ENCODE data around the gene PCDHB1.
"Not testable (repeated sequence)": the region's sequence is repeated elsewhere in the genome, so short reads cannot be mapped to it uniquely, and the experiment has no call there.

Gene PCDHB1

DNA sequence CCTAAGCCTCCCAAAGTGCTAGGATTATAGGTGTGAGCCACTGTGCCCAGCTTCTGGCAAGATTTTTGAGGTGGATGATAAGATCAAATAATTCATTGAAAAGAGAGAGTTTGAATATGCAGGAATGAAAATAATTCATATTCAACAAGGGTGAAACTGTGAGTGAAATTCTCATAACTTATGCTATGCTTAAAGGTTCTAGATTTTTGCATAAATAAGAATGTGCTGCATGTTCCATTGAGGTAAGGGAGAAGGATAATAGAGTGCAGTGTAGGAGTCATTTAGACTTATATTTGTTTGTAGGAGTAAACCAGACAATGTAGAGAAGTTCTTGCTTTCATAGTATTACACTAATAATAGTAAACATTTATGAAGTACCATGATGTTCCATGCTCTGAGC lies 31.1 kb downstream of the PCDHB1 start:
- no peak for DNase-seq

DNA sequence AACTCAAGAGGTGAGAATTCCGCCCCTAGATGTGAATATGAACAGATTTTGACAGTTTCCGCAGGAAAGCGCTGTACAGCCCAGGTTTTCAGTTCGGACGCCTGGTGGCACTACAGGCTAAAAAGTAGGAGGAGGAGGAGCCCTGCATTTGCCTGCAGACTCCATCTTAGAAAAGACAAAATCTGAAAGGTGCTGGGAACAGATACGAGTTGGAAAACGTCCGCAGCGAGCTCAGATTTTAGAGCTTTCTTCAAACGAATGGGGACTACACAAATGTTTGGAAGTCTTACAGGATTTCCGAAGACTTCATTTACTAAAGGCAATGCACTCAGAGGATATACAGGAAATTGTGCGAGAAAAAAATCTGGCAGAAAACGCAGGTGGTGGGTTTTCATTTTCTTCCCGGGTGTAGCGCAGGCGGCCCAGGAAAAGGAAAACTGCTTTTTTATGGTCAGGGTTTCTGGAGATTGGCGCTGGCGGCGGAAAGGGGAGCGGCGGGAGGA lies 33.4 kb downstream of the PCDHB1 start:
- DNase-seq = peak; percentile 47

DNA sequence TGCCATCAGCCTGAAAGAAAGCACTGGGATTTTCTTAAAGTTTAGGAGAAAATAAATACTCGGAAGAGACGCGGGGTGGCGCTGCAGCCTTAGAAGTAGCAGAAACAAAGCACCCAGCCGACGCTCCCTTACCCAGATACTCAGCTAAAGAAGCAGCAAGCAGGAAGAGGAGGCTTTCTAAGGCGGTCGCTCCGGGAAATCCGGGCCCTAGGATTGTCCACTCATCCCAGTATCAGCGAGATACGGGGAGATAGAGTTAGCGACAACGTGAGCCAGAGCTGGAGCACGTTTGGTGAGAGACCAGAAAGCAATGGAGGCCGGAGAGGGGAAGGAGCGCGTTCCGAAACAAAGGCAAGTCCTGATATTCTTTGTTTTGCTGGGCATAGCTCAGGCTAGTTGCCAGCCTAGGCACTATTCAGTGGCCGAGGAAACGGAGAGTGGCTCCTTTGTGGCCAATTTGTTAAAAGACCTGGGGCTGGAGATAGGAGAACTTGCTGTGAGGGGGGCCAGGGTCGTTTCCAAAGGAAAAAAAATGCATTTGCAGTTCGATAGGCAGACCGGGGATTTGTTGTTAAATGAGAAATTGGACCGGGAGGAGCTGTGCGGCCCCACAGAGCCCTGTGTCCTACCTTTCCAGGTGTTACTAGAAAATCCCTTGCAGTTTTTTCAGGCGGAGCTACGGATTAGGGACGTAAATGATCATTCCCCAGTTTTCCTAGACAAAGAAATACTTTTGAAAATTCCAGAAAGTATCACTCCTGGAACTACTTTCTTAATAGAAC lies 43.5 kb downstream of the PCDHB1 start, which contains the start of gene PCDHB2:
TSS of gene PCDHB2 (plus strand) at position 135 of the 782 bp plus-strand sequence. CDS start at position 311, 176 bp downstream.
- DNase-seq = peak; percentile 31

DNA sequence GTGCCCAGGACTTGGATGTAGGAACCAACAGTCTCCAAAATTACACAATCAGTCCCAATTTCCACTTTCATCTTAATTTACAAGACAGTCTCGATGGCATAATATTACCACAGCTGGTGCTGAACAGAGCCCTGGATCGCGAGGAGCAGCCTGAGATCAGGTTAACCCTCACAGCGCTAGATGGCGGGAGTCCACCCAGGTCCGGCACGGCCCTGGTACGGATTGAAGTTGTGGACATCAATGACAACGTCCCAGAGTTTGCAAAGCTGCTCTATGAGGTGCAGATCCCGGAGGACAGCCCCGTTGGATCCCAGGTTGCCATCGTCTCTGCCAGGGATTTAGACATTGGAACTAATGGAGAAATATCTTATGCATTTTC lies 44.1 kb downstream of the PCDHB1 start:
- DNase-seq = no peak

DNA sequence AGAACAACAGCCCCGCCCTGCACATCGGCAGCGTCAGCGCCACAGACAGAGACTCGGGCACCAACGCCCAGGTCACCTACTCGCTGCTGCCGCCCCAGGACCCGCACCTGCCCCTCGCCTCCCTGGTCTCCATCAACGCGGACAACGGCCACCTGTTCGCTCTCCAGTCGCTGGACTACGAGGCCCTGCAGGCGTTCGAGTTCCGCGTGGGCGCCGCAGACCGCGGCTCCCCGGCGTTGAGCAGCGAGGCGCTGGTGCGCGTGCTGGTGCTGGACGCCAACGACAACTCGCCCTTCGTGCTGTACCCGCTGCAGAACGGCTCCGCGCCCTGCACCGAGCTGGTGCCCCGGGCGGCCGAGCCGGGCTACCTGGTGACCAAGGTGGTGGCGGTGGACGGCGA lies 45.0 kb downstream of the PCDHB1 start:
- DNase-seq = not testable (repeated sequence)

DNA sequence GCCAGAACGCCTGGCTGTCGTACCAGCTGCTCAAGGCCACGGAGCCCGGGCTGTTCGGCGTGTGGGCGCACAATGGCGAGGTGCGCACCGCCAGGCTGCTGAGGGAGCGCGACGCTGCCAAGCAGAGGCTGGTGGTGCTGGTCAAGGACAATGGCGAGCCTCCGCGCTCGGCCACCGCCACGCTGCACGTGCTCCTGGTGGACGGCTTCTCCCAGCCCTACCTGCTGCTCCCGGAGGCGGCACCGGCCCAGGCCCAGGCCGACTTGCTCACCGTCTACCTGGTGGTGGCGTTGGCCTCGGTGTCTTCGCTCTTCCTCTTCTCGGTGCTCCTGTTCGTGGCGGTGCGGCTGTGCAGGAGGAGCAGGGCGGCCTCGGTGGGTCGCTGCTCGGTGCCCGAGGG lies 45.4 kb downstream of the PCDHB1 start:
- DNase-seq = not testable (repeated sequence)

DNA sequence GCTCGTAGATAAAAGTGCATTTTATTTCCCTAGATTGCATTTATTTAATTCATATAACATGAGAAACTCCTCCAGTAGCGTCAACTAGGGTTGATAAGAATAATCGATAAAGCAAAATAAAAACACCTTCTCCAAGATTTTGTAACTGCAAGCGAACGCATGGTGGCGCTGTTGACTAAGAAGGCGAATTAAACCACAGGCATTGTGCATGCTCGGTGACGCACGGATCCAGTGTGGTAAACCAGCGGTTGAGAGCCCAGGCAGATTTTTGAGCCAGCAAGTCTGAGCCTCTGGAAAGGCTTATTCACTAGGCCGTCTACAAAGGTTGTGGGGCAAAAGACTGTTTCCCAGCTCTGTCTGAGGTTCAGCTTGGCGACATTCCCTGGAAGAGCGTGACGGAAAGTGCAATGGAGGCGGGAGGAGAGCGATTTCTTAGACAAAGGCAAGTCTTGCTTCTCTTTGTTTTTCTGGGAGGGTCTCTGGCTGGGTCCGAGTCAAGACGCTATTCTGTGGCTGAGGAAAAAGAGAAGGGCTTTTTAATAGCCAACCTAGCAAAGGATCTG lies 49.1 kb downstream of the PCDHB1 start, which contains the start of gene PCDHB3:
TSS of gene PCDHB3 (plus strand) at position 231 of the 563 bp plus-strand sequence. CDS start at position 408, 177 bp downstream.
- peak; percentile 7 for DNase-seq

DNA sequence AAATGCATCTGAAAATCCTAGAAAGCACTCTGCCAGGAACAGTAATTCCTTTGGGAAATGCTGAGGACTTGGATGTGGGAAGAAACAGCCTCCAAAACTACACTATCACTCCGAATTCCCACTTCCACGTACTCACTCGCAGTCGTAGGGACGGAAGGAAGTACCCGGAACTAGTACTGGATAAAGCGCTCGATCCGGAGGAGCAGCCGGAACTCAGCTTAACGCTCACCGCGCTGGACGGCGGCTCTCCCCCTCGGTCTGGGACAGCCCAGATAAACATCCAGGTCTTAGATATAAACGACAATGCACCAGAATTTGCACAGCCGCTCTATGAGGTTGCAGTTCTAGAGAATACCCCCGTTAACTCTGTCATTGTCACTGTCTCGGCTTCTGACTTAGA lies 49.9 kb downstream of the PCDHB1 start:
- no peak for DNase-seq

DNA sequence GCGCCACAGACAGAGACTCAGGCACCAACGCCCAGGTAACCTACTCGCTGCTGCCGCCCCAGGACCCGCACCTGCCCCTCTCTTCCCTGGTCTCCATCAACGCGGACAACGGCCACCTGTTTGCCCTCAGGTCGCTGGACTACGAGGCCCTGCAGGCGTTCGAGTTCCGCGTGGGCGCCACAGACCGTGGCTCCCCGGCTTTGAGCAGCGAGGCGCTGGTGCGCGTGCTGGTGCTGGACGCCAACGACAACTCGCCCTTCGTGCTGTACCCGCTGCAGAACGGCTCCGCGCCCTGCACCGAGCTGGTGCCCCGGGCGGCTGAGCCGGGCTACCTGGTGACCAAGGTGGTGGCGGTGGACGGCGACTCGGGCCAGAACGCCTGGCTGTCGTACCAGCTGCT lies 50.9 kb downstream of the PCDHB1 start:
- DNase-seq = not testable (repeated sequence)

DNA sequence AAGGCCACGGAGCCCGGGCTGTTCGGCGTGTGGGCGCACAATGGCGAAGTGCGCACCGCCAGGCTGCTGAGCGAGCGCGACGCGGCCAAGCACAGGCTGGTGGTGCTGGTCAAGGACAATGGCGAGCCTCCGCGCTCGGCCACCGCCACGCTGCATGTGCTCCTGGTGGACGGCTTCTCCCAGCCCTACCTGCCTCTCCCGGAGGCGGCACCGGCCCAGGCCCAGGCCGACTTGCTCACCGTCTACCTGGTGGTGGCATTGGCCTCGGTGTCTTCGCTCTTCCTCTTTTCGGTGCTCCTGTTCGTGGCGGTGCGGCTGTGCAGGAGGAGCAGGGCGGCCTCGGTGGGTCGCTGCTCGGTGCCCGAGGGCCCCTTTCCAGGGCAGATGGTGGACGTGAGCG lies 51.3 kb downstream of the PCDHB1 start:
- not testable (repeated sequence) for DNase-seq

DNA sequence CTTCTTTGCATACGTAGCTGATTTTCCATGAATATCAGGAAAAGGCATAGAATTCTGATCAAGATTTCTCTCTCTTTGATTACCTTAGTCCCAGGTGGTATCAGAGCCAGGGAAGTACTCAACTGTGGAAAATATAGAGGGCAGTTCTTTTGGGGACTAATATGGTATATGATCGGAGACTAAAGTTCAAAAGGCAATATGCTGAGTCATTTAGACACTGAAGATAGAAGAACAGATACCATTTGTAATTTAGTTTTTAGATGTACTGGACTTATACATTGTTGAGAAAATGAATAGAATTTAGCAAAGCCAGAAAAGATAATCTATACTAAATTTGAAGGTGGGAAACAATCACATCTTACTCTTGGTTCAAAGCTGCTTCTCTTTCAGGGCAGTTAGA lies 54.2 kb downstream of the PCDHB1 start:
- DNase-seq = no peak

Measured in right kidney (tissue), 1 donor.